Astrocyte (in vitro differentiated cells and primary cell): Measurements from ENCODE around the gene PPM1H. TPM values are rescaled to one million over a fixed set of nuclear protein-coding genes. Genes with fewer than 3 reads are reported as not detected.

ENCODE experiments used
- DNase-seq: peaks from one replicate; pipeline ENCODE4 v3.0.0-alpha.2; 2010; ENCODE audit warnings: low read depth
- FAIRE-seq: peaks from 2 replicates; lab custom pipeline; 2011; peaks lifted over from hg19 to GRCh38; lab: Jason Lieb, UNC
- H2AFZ ChIP-seq: 2 replicates; pipeline ENCODE4 v1.6.0; 2012; ENCODE audit warnings: low read depth, low read length, inconsistent platforms
- H3K27ac ChIP-seq: 2 replicates; pipeline ENCODE4 v1.5.1; 2011; ENCODE audit warnings: low read depth, low read length, inconsistent platforms
- H3K27me3 ChIP-seq: 2 replicates; pipeline ENCODE4 v1.6.0; 2011; ENCODE audit warnings: low read length, inconsistent platforms; ENCODE audit not compliant: insufficient read depth
- H3K36me3 ChIP-seq: 2 replicates; pipeline ENCODE4 v1.5.1; 2011; ENCODE audit warnings: low read length, inconsistent platforms; ENCODE audit not compliant: insufficient read depth
- H3K4me1 ChIP-seq: 2 replicates; pipeline ENCODE4 v1.5.1; 2011; ENCODE audit warnings: low read length, inconsistent platforms; ENCODE audit not compliant: insufficient read depth
- H3K4me2 ChIP-seq: 2 replicates; pipeline ENCODE4 v1.6.0; 2012; ENCODE audit warnings: low read length, inconsistent platforms
- H3K4me3 ChIP-seq: 2 replicates; pipeline ENCODE4 v1.5.1; 2011; ENCODE audit warnings: low read depth, mild to moderate bottlenecking, low read length, inconsistent platforms; ENCODE audit not compliant: insufficient read depth
- H3K79me2 ChIP-seq: 2 replicates; pipeline ENCODE4 v1.6.0; 2012; ENCODE audit warnings: mild to moderate bottlenecking, low read length, inconsistent platforms; ENCODE audit not compliant: insufficient read depth
- H3K9ac ChIP-seq: 2 replicates; pipeline ENCODE4 v1.6.0; 2012; ENCODE audit warnings: mild to moderate bottlenecking, low read length, inconsistent platforms
- H3K9me3 ChIP-seq: 2 replicates; pipeline ENCODE4 v1.5.1; 2012; ENCODE audit warnings: low read depth, mild to moderate bottlenecking, low read length, inconsistent platforms; ENCODE audit not compliant: insufficient read depth
- H4K20me1 ChIP-seq: 2 replicates; pipeline ENCODE4 v1.6.0; 2012; ENCODE audit warnings: low read length, inconsistent platforms; ENCODE audit not compliant: insufficient read depth
- H3K27ac Mint-ChIP-seq: one replicate; pipeline ENCODE4 v1.8.0; 2021; ENCODE audit warnings: mild to moderate bottlenecking, mixed read lengths; ENCODE audit not compliant: unreplicated experiment
- H3K27me3 Mint-ChIP-seq: one replicate; pipeline ENCODE4 v1.8.0; 2021; ENCODE audit warnings: low read depth, mixed read lengths; ENCODE audit not compliant: unreplicated experiment
- H3K36me3 Mint-ChIP-seq: one replicate; pipeline ENCODE4 v1.8.0; 2021; ENCODE audit warnings: low read depth, mixed read lengths; ENCODE audit not compliant: unreplicated experiment
- H3K4me1 Mint-ChIP-seq: one replicate; pipeline ENCODE4 v1.8.0; 2021; ENCODE audit warnings: low read depth, mixed read lengths; ENCODE audit not compliant: unreplicated experiment
- H3K4me3 Mint-ChIP-seq: one replicate; pipeline ENCODE4 v1.8.0; 2021; ENCODE audit warnings: mild to moderate bottlenecking, moderate library complexity, mixed read lengths; ENCODE audit not compliant: unreplicated experiment
- H3K9me3 Mint-ChIP-seq: one replicate; pipeline ENCODE4 v1.8.0; 2021; ENCODE audit warnings: mild to moderate bottlenecking, mixed read lengths; ENCODE audit not compliant: unreplicated experiment
- EZH2 ChIP-seq: IDR thresholded peaks from 2 replicates; pipeline ENCODE4 v1.6.1; 2012; ENCODE audit warnings: mild to moderate bottlenecking, low read length, inconsistent platforms; ENCODE audit not compliant: insufficient read depth
- total RNA-seq: library from RNA; stranded (reverse); gene quantifications from 2 replicates; pipeline ENCODE4 v1.2.1, GENCODE V29; 2021
- TF ChIP-seq, protein P1 (sequence below): IDR thresholded peaks from 2 replicates; pipeline ENCODE4 v1.5.1; 2011; ENCODE audit warnings: low read depth, mild to moderate bottlenecking, inconsistent platforms, low read length, moderate library complexity; ENCODE audit not compliant: insufficient read depth

The PPM1H gene
- total RNA-seq, 1 donor from 2014 or later: 7.8 TPM

DNA sequence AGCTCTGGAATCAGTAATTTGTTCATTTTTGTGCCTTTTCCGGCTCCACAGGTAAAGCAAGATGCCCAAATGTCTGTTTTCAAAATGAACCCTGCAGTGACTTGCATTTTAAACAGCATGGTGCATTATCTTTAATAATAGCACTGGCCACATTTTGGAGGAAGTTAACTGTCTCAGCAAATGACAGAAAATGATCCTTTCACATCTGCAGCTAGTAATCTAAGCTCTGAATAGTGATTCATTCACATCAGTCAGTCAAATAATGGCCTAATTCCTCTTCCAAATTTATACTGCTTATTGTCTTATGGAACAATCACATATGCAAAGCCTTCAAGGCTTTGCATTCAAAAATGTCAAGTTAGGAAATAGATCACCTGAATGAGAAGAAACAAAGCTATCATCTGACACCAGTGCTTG lies 75.6 kb downstream of the PPM1H start:
- Mint-ChIP-seq H3K4me3 (no peak overlapping the region), H3K4me1 (peaks cover 33% of the 10 kb centered on the region), H3K27ac (no peak overlapping the region)

DNA sequence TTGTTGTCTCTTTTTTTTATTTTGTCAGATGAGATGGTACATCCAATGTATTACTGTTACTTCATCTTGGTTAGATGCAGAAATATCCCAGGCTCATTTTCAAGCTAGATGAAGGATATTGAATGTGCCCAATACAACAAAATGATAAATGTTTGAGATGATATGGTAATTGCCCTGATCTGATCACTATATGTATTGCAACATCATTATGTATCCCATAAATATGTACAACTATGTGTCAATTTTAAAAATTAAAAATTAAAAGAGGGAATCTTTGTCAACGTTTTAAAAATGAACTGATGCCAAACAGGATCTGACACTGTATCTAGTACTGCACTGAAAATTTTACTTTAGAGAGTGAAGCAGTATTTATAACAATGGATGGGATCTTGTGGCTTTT lies 78.5 kb downstream of the PPM1H start:
- H3K4me3 Mint-ChIP-seq: no peak overlapping the region
- FAIRE-seq: no peak

More for the DNA sequence above, 75.6 kb downstream of the PPM1H start:
- Histone ChIP-seq H3K79me2 (no peaks in the 10 kb centered on the region), H3K4me3 (no peak overlapping the region), H3K27ac (no peak overlapping the region), H4K20me1 (no peaks in the 10 kb centered on the region), H3K4me2 (no peak overlapping the region), H3K4me1 (peaks cover 21% of the 10 kb centered on the region), H3K9ac (no peak overlapping the region), H3K27me3 (no peaks in the 10 kb centered on the region), H2AFZ (no peak overlapping the region), H3K9me3 (no peaks in the 10 kb centered on the region), H3K36me3 (no peaks in the 10 kb centered on the region)
- FAIRE-seq (no peak), DNase-seq (no peak)
- no peaks in the 10 kb centered on the region for H3K36me3 Mint-ChIP-seq
- H3K9me3 Mint-ChIP-seq: no peaks in the 10 kb centered on the region
- no peak for TF ChIP-seq EZH2
- TF ChIP-seq, protein P1, sequence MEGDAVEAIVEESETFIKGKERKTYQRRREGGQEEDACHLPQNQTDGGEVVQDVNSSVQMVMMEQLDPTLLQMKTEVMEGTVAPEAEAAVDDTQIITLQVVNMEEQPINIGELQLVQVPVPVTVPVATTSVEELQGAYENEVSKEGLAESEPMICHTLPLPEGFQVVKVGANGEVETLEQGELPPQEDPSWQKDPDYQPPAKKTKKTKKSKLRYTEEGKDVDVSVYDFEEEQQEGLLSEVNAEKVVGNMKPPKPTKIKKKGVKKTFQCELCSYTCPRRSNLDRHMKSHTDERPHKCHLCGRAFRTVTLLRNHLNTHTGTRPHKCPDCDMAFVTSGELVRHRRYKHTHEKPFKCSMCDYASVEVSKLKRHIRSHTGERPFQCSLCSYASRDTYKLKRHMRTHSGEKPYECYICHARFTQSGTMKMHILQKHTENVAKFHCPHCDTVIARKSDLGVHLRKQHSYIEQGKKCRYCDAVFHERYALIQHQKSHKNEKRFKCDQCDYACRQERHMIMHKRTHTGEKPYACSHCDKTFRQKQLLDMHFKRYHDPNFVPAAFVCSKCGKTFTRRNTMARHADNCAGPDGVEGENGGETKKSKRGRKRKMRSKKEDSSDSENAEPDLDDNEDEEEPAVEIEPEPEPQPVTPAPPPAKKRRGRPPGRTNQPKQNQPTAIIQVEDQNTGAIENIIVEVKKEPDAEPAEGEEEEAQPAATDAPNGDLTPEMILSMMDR: no peak
- no peaks in the 10 kb centered on the region for H3K27me3 Mint-ChIP-seq

DNA sequence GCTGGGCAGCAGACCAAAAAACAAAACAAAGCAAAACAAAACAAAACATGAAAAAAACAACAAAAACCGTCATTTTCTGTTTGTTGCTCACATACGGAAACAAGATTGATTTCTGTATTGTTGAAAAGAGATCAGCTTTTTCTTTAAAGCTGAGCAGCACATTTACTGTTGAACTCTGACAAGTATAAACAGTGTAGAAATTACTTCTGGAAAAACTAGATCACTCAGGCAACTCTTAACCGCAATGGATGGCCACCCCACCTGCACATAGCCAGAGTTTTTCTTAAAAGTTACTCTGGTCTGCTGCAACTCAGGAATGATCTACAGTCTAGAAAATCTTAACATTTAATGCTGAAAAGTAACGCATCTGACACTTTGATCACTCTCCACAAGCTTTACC lies 80.9 kb downstream of the PPM1H start:
- H3K27ac Mint-ChIP-seq: no peak overlapping the region

More for the DNA sequence above, 78.5 kb downstream of the PPM1H start:
- TF ChIP-seq EZH2: no peak
- TF ChIP-seq, protein P1: no peak
- no peak for DNase-seq
- H3K9me3 Mint-ChIP-seq: no peaks in the 10 kb centered on the region
- Histone ChIP-seq H2AFZ (no peak overlapping the region), H3K36me3 (no peaks in the 10 kb centered on the region), H3K4me1 (peaks cover 7% of the 10 kb centered on the region), H3K79me2 (no peaks in the 10 kb centered on the region), H3K27me3 (no peaks in the 10 kb centered on the region), H3K27ac (no peak overlapping the region), H3K9me3 (no peaks in the 10 kb centered on the region), H3K4me2 (no peak overlapping the region), H3K4me3 (no peak overlapping the region), H3K9ac (no peak overlapping the region), H4K20me1 (no peaks in the 10 kb centered on the region)
- H3K36me3 Mint-ChIP-seq: no peaks in the 10 kb centered on the region
- peaks cover 17% of the 10 kb centered on the region for H3K4me1 Mint-ChIP-seq
- H3K27ac Mint-ChIP-seq: no peak overlapping the region
- H3K27me3 Mint-ChIP-seq: no peaks in the 10 kb centered on the region

More for the DNA sequence above, 80.9 kb downstream of the PPM1H start:
- Mint-ChIP-seq H3K27me3 (no peaks in the 10 kb centered on the region), H3K36me3 (no peaks in the 10 kb centered on the region), H3K9me3 (no peaks in the 10 kb centered on the region), H3K4me3 (no peak overlapping the region), H3K4me1 (peaks cover 6% of the 10 kb centered on the region)
- no peaks in the 10 kb centered on the region for H3K27me3 ChIP-seq
- no peak overlapping the region for H3K4me2 ChIP-seq
- no peak overlapping the region for H3K27ac ChIP-seq
- H3K9me3 ChIP-seq: no peaks in the 10 kb centered on the region
- FAIRE-seq (no peak), DNase-seq (no peak)
- H3K79me2 ChIP-seq: no peaks in the 10 kb centered on the region
- no peaks in the 10 kb centered on the region for H3K4me1 ChIP-seq
- TF ChIP-seq EZH2: no peak
- TF ChIP-seq, protein P1: no peak
- H2AFZ ChIP-seq: no peak overlapping the region
- no peaks in the 10 kb centered on the region for H4K20me1 ChIP-seq
- H3K4me3 ChIP-seq: no peak overlapping the region
- no peaks in the 10 kb centered on the region for H3K36me3 ChIP-seq
- no peak overlapping the region for H3K9ac ChIP-seq
